Measurements from ENCODE around the gene PDZRN4. TPM values are rescaled to one million over a fixed set of nuclear protein-coding genes. Genes with fewer than 3 reads are reported as not detected.
"Not testable (repeated sequence)": the region's sequence is repeated elsewhere in the genome, so short reads cannot be mapped to it uniquely, and the experiment has no call there.

Gene PDZRN4
- total RNA-seq, 2 experiments from 2014 or later, result not detected

DNA sequence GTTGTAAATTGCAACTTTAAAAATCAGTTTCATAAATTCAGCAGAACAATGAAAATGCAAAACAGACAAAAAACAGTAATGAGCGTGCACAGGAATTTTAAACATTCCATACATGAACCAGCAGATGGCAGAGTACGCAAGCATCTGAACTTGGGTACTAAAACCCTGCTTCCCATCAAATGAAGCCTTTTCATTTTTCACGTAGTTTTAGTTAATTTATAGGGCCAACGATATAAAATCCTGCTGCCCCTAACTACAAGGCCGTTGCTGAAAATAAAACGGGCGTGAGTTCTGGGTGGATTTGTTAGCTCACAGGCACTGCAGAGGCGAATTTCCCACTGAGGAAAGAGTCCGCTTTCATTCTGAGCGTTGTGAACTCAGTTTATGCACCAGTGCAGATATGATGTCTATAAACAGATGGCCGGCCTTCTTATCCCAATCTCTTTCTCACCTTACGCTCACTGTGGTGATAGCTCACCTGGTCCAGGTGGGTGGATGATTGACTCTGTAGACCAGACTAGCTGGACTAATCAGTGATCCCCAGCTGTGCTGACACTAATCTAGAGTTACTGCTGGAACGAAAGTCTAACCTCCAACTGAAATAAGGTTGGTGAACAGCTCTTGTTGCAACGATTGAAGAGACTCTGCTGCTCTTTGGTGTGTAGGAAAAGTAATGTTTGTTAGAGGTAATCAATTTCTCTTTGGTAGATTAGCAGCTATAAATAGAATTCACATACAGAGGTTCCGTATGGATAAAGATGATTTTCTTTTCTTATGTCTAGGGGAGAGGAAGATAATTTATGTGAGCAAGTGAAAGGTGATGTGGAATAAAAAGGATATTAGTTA, 89.2 kb downstream of the PDZRN4 start:
- CTCF ChIA-PET, result interaction anchor here (1.5 kb wide), 1 partner anchor 14 kb away, joined by 3 read pairs; no protein-coding TSS in a partner anchor
- Mint-ChIP-seq H3K4me1 (no peaks in the 10 kb centered on the region), H3K9me3 (no peaks in the 10 kb centered on the region), H3K27me3 (no peaks in the 10 kb centered on the region), H3K36me3 (ENCODE audit: low read depth) (no peaks in the 10 kb centered on the region), H3K4me3 (no peak overlapping the region), H3K27ac (no peak overlapping the region)
- peak; percentile 23 for DNase-seq
- POLR2A ChIA-PET, result no interaction called here

DNA sequence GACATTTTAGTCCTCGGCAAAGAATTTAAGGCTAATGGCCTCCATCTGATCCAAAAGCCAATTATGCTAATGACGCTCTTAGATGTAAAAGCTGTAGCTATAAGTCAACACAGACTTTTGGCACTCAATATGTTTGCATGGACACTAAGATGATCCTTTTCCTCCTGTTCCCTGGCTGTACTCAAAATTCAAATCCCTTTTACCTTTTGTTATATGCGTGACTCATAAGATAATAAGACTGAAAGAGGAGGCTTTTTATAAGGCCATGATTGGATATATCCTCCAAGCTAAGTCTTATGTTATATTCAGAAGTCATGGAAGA, 89.8 kb downstream of the PDZRN4 start:
- H3K36me3 Mint-ChIP-seq (ENCODE audit: low read depth), result no peaks in the 10 kb centered on the region
- H3K4me3 Mint-ChIP-seq, result no peak overlapping the region
- POLR2A ChIA-PET, result no interaction called here
- no peaks in the 10 kb centered on the region for H3K9me3 Mint-ChIP-seq
- H3K27ac Mint-ChIP-seq, result no peak overlapping the region
- CTCF ChIA-PET, result interaction anchor here (1.5 kb wide), 1 partner anchor 14 kb away, joined by 3 read pairs; no protein-coding TSS in a partner anchor
- DNase-seq, result no peak
- no peaks in the 10 kb centered on the region for H3K4me1 Mint-ChIP-seq
- H3K27me3 Mint-ChIP-seq, result no peaks in the 10 kb centered on the region

DNA sequence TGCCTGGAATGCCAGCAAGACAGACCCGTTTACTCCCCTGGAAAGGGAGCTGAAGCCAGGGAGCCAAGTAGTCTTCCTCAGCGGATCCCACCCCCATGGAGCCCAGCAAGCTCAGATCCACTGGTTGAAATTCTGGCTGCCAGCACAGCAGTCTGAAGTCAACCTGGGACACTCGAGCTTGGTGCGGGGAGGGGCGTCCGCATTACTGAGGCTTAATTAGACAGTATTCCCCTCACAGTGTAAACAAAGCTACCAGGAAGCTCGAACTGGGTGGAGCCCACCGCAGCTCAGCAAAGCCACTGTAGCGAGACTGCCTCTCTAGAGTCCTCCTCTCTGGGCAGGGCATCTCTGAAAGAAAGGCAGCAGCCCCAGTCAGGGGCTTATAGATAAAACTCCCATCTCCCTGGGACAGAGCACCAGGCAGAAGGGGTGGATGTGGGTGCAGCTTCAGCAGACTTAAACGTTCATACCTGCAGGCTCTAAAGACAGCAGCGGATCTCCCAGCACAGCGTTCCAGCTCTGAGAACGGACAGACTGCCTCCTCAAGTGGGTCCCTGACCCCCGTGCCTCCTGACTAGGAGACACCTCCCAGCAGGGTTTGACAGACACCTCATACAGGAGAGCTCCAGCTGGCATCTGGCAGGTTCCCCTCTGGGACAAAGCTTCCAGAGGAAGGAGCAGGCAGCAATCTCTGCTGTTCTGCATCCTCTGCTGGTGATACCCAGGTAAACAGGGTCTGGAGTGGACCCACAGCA, 92.4 kb downstream of the PDZRN4 start:
- CTCF ChIA-PET; POLR2A ChIA-PET; H3K36me3 Mint-ChIP-seq (ENCODE audit: low read depth); H3K9me3 Mint-ChIP-seq; H3K27ac Mint-ChIP-seq; H3K4me3 Mint-ChIP-seq; H3K27me3 Mint-ChIP-seq; DNase-seq; H3K4me1 Mint-ChIP-seq: not testable (repeated sequence)

DNA sequence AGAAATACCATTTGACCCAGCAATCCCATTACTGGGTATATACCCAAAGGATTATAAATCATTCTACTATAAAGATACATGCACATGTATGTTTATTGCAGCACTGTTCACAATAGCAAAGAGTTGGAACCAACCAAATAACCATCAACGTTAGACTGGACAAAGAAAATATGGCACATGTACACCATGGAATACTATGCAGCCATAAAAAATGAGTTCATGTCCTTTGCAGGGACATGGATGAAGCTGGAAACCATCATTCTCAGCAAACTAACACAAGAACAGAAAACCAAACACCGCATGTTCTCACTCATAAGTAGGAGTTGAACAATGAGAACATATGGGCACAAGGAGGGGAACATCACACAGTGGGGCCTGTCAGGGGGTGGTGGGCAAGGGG, 97.3 kb downstream of the PDZRN4 start:
- H3K27ac Mint-ChIP-seq; DNase-seq; H3K9me3 Mint-ChIP-seq; CTCF ChIA-PET; H3K27me3 Mint-ChIP-seq; H3K4me1 Mint-ChIP-seq; H3K36me3 Mint-ChIP-seq (ENCODE audit: low read depth); H3K4me3 Mint-ChIP-seq; POLR2A ChIA-PET: not testable (repeated sequence)

DNA sequence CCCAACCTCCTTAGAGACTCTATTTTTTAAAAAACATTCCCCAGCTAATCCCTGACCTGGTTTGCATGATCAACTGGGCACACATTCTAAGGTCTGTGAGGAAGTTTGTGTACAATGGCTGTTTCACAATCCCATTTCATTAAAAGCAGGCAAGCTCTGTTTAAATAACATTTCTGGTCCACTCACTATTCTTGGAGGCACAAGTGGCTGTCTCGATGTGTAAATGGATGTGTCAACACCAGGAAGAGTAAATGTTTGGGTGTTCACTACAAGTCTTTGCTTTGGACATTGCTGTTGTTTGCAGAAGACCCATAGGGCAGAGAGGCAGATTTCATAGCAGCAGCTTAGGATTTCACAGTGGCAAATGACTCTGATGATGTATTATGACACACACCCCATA, 98.3 kb downstream of the PDZRN4 start:
- ChIA-PET POLR2A (no interaction called here), CTCF (no interaction called here)
- H3K27ac Mint-ChIP-seq, result no peak overlapping the region
- no peaks in the 10 kb centered on the region for H3K4me1 Mint-ChIP-seq
- H3K27me3 Mint-ChIP-seq, result no peaks in the 10 kb centered on the region
- DNase-seq, result no peak
- H3K4me3 Mint-ChIP-seq, result no peak overlapping the region
- H3K9me3 Mint-ChIP-seq, result no peaks in the 10 kb centered on the region
- H3K36me3 Mint-ChIP-seq (ENCODE audit: low read depth), result no peaks in the 10 kb centered on the region

DNA sequence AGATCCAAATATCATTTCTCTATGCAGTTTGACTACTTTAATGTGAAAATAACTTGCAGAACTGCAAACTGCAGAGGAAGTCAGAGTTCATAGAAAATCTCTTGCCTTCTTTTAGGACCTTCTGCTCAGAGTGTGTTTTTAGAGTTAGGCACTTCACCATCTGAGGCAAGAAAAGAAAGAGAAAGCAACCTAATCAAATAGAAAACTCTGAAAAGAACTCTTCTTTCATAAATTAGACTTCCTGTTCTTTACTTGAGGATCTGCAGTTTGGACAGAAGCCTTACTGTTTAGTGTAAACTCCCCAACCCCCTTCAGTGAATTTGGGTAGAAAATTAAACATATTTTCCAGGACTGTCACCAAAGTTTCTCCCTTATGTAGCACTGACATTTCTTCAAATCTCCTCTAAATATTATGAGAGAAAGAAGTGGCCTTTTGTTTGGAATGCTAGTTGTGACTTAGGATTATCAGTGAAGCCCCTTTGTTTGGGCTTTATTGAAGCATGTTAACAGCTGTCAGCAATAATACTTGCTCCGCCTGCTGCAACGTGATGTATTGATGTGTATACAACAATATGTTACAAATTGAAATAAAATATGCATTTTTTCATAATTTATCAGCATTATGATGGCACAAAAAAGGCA, 99.5 kb downstream of the PDZRN4 start:
- ChIA-PET CTCF (no interaction called here), POLR2A (no interaction called here)
- Mint-ChIP-seq H3K27me3 (no peaks in the 10 kb centered on the region), H3K27ac (no peak overlapping the region), H3K4me1 (no peaks in the 10 kb centered on the region), H3K36me3 (ENCODE audit: low read depth) (no peaks in the 10 kb centered on the region), H3K4me3 (no peak overlapping the region), H3K9me3 (no peaks in the 10 kb centered on the region)
- no peak for DNase-seq

DNA sequence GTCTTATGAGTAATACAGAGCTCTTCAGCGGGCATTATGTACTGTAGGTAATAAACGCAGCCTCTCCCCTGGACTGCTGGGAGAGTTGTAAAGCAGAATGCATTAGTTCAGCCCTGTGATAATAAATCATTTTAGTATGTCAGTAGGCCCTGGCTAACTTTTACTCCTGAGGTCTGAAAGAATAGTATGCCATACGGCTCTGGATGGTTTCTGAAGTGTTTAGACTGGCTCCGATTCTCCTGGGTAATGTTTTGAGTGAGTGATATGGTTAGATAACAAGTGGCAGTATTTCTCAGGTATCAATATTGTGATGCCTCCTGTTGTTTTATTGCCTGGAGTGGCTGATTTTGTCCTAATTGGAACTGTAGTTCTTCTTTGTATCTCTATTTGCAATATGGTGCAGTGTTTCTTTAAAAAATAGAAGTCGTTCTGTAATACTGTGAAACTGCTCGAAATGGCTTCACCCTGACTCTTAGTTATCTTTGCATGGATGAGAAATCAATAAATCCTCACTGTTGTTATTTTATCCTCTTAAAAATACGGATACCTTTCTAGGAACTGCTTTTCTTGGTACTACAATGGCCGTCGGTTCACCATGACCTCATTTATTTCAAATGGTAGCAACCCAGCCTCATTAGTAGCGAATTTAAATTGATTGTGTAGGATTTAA, 100.2 kb downstream of the PDZRN4 start:
- Mint-ChIP-seq H3K27me3 (no peaks in the 10 kb centered on the region), H3K4me3 (no peak overlapping the region), H3K27ac (no peak overlapping the region), H3K4me1 (no peaks in the 10 kb centered on the region), H3K9me3 (no peaks in the 10 kb centered on the region), H3K36me3 (ENCODE audit: low read depth) (no peaks in the 10 kb centered on the region)
- CTCF ChIA-PET, result no interaction called here
- no peak for DNase-seq
- POLR2A ChIA-PET, result no interaction called here

DNA sequence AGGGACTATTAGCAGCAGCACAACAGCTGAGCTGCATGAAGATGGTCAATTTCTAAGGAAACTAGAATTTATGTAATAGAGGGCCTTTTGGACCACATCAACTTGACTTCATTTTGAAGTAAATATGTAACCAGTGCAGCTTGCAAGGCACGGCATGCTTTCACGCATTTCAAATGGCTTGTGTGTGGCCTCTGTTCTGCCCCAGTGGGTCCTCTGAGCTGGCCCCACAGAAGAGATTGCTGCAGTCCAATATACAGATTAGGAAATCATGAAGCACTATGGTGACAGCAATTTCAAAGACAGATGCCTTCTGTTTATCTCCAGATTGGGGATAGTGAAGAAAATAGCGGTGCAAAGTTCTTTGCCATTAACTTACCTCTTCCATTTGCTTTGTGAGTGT, 101.4 kb downstream of the PDZRN4 start:
- no peak for DNase-seq
- POLR2A ChIA-PET, result no interaction called here
- CTCF ChIA-PET, result no interaction called here
- H3K27me3 Mint-ChIP-seq, result no peaks in the 10 kb centered on the region
- no peak overlapping the region for H3K27ac Mint-ChIP-seq
- H3K36me3 Mint-ChIP-seq (ENCODE audit: low read depth), result no peaks in the 10 kb centered on the region
- no peak overlapping the region for H3K4me3 Mint-ChIP-seq
- no peaks in the 10 kb centered on the region for H3K9me3 Mint-ChIP-seq
- no peaks in the 10 kb centered on the region for H3K4me1 Mint-ChIP-seq

DNA sequence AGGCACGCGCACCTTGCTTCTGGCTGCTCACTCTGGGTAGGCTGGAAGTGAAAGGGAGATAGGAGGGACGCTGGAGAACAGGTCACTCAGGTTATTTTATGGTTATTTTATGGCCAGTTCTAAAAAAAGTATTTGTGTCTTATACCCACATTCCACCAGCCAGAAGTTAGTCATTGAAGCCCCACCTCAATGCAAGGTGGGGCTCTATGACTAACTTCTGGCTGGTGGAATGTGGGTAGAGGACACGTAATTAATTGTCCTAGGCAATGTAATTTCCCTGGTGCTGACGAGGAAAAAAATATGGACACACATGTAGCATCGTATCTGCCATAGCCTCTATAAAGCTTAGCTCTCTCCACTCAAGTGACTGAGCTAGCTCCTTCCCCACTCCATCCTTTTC, 104.9 kb downstream of the PDZRN4 start:
- CTCF ChIA-PET, result no interaction called here
- Mint-ChIP-seq H3K4me1 (no peaks in the 10 kb centered on the region), H3K9me3 (no peaks in the 10 kb centered on the region), H3K27ac (no peak overlapping the region), H3K36me3 (ENCODE audit: low read depth) (no peaks in the 10 kb centered on the region), H3K4me3 (no peak overlapping the region), H3K27me3 (no peaks in the 10 kb centered on the region)
- POLR2A ChIA-PET, result no interaction called here
- DNase-seq, result no peak

DNA sequence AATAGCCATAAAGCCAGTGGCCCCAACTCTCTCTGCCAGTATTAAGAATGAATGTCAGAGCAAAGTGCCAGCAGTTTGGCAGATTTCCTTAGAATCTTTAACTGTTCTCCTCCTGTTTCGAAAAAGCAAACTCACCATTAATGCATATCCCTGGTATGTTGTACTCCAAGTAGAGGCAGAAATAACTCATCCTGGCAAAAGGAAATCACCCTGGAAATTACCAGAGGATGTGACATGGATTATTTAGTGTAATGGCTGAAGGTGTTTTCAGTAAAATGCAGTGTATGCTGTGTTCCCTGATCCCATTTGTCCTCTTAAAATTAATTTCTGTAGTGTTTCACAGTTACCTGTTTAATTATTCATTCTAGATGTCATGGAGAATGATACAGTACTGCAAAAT, 105.3 kb downstream of the PDZRN4 start:
- CTCF ChIA-PET, result no interaction called here
- no peak overlapping the region for H3K27ac Mint-ChIP-seq
- no peak overlapping the region for H3K4me3 Mint-ChIP-seq
- POLR2A ChIA-PET, result no interaction called here
- H3K9me3 Mint-ChIP-seq, result no peaks in the 10 kb centered on the region
- H3K36me3 Mint-ChIP-seq (ENCODE audit: low read depth), result no peaks in the 10 kb centered on the region
- H3K27me3 Mint-ChIP-seq, result no peaks in the 10 kb centered on the region
- H3K4me1 Mint-ChIP-seq, result no peaks in the 10 kb centered on the region
- no peak for DNase-seq

DNA sequence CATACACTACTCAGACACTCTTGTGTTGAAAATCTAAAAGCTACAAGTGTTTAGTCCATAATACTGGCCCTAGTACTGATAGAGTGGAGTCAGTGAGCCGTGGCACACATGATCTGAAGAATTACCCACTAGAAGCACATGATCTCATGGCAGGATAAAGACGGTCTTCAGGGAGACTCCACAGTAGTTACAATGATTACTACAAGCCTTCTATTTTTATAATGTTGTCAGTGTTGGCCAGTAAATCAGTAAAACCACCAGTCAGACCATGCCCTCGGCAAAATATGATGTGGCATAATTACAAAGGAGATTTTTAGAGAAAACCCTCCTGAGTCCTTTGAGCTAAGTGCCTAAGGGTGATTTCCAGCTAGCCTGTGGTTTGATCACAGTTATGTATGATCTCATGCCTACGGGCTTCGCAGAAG, 114.9 kb downstream of the PDZRN4 start:
- DNase-seq, result no peak
- no peaks in the 10 kb centered on the region for H3K27me3 Mint-ChIP-seq
- H3K4me1 Mint-ChIP-seq, result no peaks in the 10 kb centered on the region
- no peaks in the 10 kb centered on the region for H3K9me3 Mint-ChIP-seq
- no peak overlapping the region for H3K27ac Mint-ChIP-seq
- CTCF ChIA-PET, result no interaction called here
- H3K4me3 Mint-ChIP-seq, result no peak overlapping the region
- no peaks in the 10 kb centered on the region for H3K36me3 Mint-ChIP-seq (ENCODE audit: low read depth)
- POLR2A ChIA-PET, result no interaction called here

DNA sequence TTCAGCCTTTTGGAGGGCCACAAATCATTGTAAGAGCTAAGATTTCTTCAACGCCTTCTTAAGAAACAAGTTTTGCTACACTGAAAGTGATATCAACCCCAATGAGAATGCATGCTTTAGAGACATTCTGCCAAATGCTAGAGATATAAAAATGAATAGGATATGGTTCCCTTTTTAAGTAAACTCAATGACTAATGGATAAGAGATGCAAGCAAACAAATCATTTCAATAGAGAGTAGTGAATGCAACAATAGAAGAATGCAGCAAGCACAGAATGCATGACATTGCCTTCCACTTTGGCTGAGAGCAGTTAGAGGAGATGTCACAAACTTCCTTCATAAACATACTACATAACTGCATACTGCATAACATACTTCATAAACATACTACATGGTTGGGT, 116.4 kb downstream of the PDZRN4 start:
- Mint-ChIP-seq H3K36me3 (ENCODE audit: low read depth) (no peaks in the 10 kb centered on the region), H3K9me3 (no peaks in the 10 kb centered on the region), H3K27ac (no peak overlapping the region), H3K4me3 (no peak overlapping the region), H3K27me3 (no peaks in the 10 kb centered on the region), H3K4me1 (no peaks in the 10 kb centered on the region)
- ChIA-PET CTCF (no interaction called here), POLR2A (no interaction called here)
- no peak for DNase-seq

DNA sequence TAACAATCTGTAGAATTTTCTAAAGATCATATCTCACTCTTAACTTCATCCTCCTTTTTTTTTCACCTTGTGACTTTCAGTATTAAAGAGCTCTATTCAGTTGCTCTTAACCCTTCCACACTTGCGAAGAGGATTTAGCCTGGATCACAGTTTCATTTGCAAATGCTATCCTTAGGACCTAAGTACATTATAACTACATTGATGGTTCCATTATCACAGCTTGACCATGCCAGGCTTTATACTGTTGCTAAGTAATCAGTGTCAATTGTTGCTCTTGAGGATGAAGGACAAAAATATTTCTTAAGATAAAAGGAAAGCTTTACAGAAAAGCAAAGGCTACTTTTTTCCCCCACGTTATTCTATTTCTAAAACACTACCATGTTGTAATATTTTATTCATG, 122.2 kb downstream of the PDZRN4 start:
- no peaks in the 10 kb centered on the region for H3K9me3 Mint-ChIP-seq
- no peaks in the 10 kb centered on the region for H3K27me3 Mint-ChIP-seq
- no peaks in the 10 kb centered on the region for H3K4me1 Mint-ChIP-seq
- POLR2A ChIA-PET, result no interaction called here
- CTCF ChIA-PET, result no interaction called here
- no peaks in the 10 kb centered on the region for H3K36me3 Mint-ChIP-seq (ENCODE audit: low read depth)
- H3K27ac Mint-ChIP-seq, result no peak overlapping the region
- no peak for DNase-seq
- no peak overlapping the region for H3K4me3 Mint-ChIP-seq

All from activated CD4-positive, alpha-beta T cell treated with anti-CD3 and anti-CD28 coated beads, Interleukin-2, amount 10 ng/mL, durations not matched to agents 7 days and 5 days (primary cell).